A549 (cell line): ENCODE measurements around the gene ARHGAP32.

Source experiments
- CHD2 ChIP-seq: fragments of 150-350 bp; IDR thresholded peaks from 2 replicates; pipeline ENCODE4 v1.6.1; 2014; ENCODE audit warnings: low read length; ENCODE audit not compliant: partially characterized antibody
- EHMT2 ChIP-seq: fragments of 200-600 bp; sonication (generic); IDR thresholded peaks from 2 replicates; pipeline ENCODE4 v1.6.1; 2016; ENCODE audit warnings: antibody characterized with exemption, low read depth, mild to moderate bottlenecking, moderate library complexity
- EP300 ChIP-seq, 2 experiments: fragments of >200 bp; sonication (Bioruptor Twin); formaldehyde crosslinking; IDR thresholded peaks; 2 replicates in 1 of 2; 3 replicates in 1 of 2; pipeline ENCODE4 v1.6.1; 2016 to 2017
- TF ChIP-seq, protein P1 (sequence below): fragments of >200 bp; sonication (Bioruptor Twin); formaldehyde crosslinking; IDR thresholded peaks from 3 replicates; pipeline ENCODE4 v1.5.1; 2016

DNA sequence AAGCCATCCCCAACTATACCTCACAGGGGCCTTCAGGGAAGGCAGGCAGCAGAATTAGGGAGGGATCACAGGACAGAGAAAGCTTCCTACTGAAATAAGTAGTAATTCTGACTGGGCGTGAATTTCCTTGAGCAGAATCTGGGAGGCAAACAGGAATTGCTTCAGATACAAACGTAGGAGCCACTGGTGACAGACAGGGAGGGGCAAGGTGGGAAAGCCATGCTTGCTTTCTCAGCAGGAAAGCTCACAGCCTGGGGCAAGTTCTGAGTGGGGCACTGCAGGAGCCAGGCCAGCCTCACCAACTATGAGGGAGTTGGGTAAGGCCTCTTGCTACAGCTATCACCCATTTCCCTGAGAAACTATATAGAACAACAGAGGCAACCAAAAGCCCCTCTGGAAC, 43.6 kb downstream of the ARHGAP32 start:
- TF ChIP-seq, protein P1, sequence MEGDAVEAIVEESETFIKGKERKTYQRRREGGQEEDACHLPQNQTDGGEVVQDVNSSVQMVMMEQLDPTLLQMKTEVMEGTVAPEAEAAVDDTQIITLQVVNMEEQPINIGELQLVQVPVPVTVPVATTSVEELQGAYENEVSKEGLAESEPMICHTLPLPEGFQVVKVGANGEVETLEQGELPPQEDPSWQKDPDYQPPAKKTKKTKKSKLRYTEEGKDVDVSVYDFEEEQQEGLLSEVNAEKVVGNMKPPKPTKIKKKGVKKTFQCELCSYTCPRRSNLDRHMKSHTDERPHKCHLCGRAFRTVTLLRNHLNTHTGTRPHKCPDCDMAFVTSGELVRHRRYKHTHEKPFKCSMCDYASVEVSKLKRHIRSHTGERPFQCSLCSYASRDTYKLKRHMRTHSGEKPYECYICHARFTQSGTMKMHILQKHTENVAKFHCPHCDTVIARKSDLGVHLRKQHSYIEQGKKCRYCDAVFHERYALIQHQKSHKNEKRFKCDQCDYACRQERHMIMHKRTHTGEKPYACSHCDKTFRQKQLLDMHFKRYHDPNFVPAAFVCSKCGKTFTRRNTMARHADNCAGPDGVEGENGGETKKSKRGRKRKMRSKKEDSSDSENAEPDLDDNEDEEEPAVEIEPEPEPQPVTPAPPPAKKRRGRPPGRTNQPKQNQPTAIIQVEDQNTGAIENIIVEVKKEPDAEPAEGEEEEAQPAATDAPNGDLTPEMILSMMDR, result no peak
- TF ChIP-seq EP300 (IDR thresholded peaks at IDR 0.05), result no peak
- no peak for TF ChIP-seq EHMT2
- TF ChIP-seq CHD2, result no peak
